DND-41 (cell line): Measurements from ENCODE around the gene MLYCD.

Source experiments
- ATAC-seq: fragments of 200-7000 bp; cut with Tn5 transposase; 3 replicates; pipeline ENCODE4 v1.9.1; 2021; ENCODE audit warnings: low read depth; ENCODE audit not compliant: insufficient read depth
- DNase-seq: peaks from one replicate; pipeline ENCODE4 v3.0.0-alpha.2; 2020
- H2AFZ ChIP-seq: 2 replicates; pipeline ENCODE4 v1.6.0; 2012; ENCODE audit warnings: low read depth, low read length
- H3K27ac ChIP-seq: 2 replicates; pipeline ENCODE4 v1.5.1; 2012; ENCODE audit warnings: low read length, inconsistent platforms
- H3K27me3 ChIP-seq: fragments of 200-600 bp; sonication (generic); 2 replicates; pipeline ENCODE4 v1.6.0; 2012; ENCODE audit warnings: low read length, mild to moderate bottlenecking, inconsistent platforms; ENCODE audit not compliant: insufficient read depth, poor library complexity
- H3K36me3 ChIP-seq: 2 replicates; pipeline ENCODE4 v1.5.1; 2012; ENCODE audit warnings: low read length, inconsistent platforms; ENCODE audit not compliant: insufficient read depth
- H3K4me1 ChIP-seq: 2 replicates; pipeline ENCODE4 v1.5.1; 2012; ENCODE audit warnings: mild to moderate bottlenecking, low read length; ENCODE audit not compliant: insufficient read depth
- H3K4me2 ChIP-seq: 2 replicates; pipeline ENCODE4 v1.6.0; 2012; ENCODE audit warnings: mild to moderate bottlenecking, moderate library complexity, low read length, inconsistent platforms; ENCODE audit not compliant: insufficient read depth
- H3K4me3 ChIP-seq, 2 experiments: fragments of 200-600 bp in 1 of 2; shearing (Covaris generic) in 1 of 2; 2 replicates each; pipeline ENCODE4 v1.5.1; 2012 to 2016; ENCODE audit warnings: inconsistent platforms in 2 of 2, low read length in 2 of 2, mild to moderate bottlenecking in 2 of 2, low read depth in 1 of 2, moderate library complexity in 1 of 2
- H3K79me2 ChIP-seq: 2 replicates; pipeline ENCODE4 v1.6.0; 2012; ENCODE audit warnings: low read length, inconsistent platforms; ENCODE audit not compliant: insufficient read depth
- H3K9ac ChIP-seq: 2 replicates; pipeline ENCODE4 v1.6.0; 2012; ENCODE audit warnings: low read depth, mild to moderate bottlenecking, inconsistent platforms, low read length, moderate library complexity
- H3K9me3 ChIP-seq: 2 replicates; pipeline ENCODE4 v1.5.1; 2012; ENCODE audit warnings: low read length, moderate library complexity, mild to moderate bottlenecking, inconsistent platforms; ENCODE audit not compliant: insufficient read depth, severe bottlenecking
- H4K20me1 ChIP-seq: 2 replicates; pipeline ENCODE4 v1.6.0; 2012; ENCODE audit warnings: low read length; ENCODE audit not compliant: insufficient read depth
- EZH2 ChIP-seq: IDR thresholded peaks from 3 replicates; pipeline ENCODE4 v1.6.1; 2012; ENCODE audit warnings: borderline replicate concordance, low read depth, mild to moderate bottlenecking, moderate library complexity, low read length, inconsistent platforms; ENCODE audit not compliant: severe bottlenecking
- TF ChIP-seq, protein P1 (sequence below): IDR thresholded peaks from 2 replicates; pipeline ENCODE4 v1.5.1; 2012; ENCODE audit warnings: borderline replicate concordance, low read length, moderate library complexity, mild to moderate bottlenecking; ENCODE audit not compliant: poor library complexity, severe bottlenecking; ENCODE audit errors: extremely low read depth

MLYCD gene

DNA sequence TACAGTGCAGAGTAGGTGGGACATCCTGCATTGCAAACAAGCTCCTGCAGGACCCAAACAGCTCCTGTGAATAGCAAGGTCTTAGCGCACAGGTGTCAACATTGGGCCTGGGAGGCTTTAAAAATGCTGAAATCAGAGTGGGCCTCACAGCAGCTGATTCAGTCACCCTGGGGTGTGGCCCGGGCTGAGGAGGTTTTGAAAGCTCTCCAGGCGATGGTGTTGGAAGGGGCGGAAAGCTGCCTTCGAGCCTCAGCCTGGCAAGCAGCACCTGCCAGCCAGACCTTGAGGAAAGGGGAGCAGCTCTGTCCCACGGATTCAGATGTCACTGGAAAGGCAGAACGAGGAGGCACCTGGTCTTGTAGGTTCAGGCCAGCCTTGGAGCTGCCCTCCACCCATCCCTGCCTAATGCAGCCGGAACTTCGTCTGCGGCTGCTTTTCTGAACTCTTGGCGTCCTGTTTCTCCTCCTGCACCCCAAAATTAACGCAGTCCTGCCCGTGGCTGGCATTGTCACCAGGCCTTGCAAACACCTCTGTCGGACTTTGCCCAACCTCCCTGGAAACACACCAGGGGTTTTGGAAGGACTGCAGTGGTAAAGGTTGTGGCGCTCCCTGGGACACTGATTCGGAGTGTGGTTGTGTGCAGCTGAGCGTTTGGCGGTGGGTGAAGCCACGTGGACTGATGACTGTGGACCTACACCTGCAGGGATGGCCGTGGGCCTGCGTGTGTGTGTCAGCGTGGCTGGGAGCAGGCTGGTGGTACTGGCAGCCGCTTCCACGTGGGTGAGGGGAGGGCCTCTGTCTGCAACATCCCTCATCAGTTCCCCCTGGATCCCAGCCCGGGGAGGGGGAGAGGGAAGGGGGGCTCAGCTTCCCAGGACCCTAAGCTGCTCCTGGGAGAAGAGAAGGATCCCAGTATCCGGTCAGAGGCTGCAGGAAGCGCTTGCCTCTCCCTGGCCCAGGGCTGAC lies 72.5 kb downstream of the MLYCD start:
- TF ChIP-seq, protein P1, sequence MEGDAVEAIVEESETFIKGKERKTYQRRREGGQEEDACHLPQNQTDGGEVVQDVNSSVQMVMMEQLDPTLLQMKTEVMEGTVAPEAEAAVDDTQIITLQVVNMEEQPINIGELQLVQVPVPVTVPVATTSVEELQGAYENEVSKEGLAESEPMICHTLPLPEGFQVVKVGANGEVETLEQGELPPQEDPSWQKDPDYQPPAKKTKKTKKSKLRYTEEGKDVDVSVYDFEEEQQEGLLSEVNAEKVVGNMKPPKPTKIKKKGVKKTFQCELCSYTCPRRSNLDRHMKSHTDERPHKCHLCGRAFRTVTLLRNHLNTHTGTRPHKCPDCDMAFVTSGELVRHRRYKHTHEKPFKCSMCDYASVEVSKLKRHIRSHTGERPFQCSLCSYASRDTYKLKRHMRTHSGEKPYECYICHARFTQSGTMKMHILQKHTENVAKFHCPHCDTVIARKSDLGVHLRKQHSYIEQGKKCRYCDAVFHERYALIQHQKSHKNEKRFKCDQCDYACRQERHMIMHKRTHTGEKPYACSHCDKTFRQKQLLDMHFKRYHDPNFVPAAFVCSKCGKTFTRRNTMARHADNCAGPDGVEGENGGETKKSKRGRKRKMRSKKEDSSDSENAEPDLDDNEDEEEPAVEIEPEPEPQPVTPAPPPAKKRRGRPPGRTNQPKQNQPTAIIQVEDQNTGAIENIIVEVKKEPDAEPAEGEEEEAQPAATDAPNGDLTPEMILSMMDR: no peak
- no peak for TF ChIP-seq EZH2
- H3K27me3 ChIP-seq: no peaks in the 10 kb centered on the region
- no peaks in the 10 kb centered on the region for H3K4me1 ChIP-seq

DNA sequence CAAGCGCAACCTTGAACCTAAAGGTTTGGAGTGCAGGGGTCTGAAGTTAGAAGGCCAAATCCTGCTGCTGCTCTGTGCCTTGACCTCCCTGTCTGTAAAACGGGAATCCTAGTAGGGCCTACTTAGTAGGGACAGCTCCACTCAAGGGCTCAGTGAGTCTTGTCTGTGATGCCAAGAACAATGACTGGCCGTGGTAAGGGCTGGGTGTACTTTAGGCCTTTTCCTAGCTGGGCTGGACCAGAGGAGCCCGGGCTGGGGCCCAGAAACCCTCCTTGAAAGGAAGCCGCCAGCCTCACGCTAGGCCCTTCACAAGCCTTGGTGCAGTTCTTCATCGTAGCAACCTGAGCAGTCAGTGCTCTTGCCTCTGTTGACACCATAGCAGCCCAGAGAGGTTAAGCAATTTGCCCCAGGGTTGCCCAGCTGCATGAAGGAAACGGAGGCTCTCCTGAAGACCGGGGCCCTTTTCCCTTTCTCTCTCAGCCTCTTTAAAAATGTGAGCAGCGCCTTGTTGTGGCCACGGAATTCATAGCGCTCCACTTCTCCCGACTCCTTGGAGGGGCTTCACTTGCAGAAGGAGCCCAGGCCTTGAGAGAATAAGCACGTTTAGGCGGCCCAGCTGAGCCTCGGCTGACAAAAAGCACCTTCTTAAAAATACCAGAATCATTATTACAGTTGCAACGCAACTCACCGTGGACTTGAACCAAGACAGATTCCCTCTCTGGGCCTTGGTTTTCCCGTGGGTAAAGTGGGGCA lies 73.5 kb downstream of the MLYCD start:
- Histone ChIP-seq H3K27me3 (no peaks in the 10 kb centered on the region), H4K20me1 (no peaks in the 10 kb centered on the region; the same call in 1 of the 2 replicates), H2AFZ (no peak overlapping the region), H3K9me3 (no peaks in the 10 kb centered on the region), H3K4me3 (no peak overlapping the region), H3K9ac (no peak overlapping the region), H3K4me2 (no peak overlapping the region), H3K27ac (no peak overlapping the region), H3K79me2 (no peaks in the 10 kb centered on the region), H3K36me3 (no peaks in the 10 kb centered on the region), H3K4me1 (no peaks in the 10 kb centered on the region)
- ATAC-seq: no peak
- no peak for TF ChIP-seq EZH2
- DNase-seq: no peak

More for the DNA sequence above, 72.5 kb downstream of the MLYCD start:
- Histone ChIP-seq H3K27ac (no peak overlapping the region), H3K4me2 (no peak overlapping the region), H4K20me1 (no peaks in the 10 kb centered on the region; the same call in 1 of the 2 replicates), H3K9ac (no peak overlapping the region), H3K79me2 (no peaks in the 10 kb centered on the region), H3K9me3 (no peaks in the 10 kb centered on the region), H2AFZ (no peak overlapping the region), H3K36me3 (no peaks in the 10 kb centered on the region), H3K4me3 (no peak overlapping the region)
- DNase-seq (no peak), ATAC-seq (no peak)

DNA sequence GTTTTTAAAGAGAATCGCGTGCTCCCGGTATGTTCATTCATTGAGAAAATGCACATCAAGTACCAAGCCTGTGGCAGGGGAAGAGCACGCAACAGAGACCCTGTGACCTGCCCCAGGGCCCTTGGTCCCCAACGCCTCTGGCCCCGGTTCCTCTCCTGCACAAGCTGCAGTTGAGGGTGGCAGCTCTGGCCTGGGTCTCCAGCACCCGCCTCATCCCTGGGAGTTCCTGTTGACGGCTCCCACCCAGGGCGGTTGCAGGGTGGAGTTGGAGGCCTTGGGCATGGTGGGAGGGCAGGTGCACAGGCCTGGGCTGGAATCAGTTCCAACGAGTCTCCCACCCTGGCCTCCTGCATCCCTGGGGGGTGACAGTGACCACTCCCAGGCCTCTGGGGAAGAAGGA lies 74.2 kb downstream of the MLYCD start:
- H3K79me2 ChIP-seq: no peaks in the 10 kb centered on the region
- H3K36me3 ChIP-seq: no peaks in the 10 kb centered on the region
- TF ChIP-seq, protein P1: no peak
- no peak overlapping the region for H3K27ac ChIP-seq
- H3K4me2 ChIP-seq: no peak overlapping the region
- no peak overlapping the region for H3K9ac ChIP-seq
- no peak overlapping the region for H3K4me3 ChIP-seq
- no peaks in the 10 kb centered on the region; the same call in 1 of the 2 replicates for H4K20me1 ChIP-seq
- no peak for DNase-seq
- no peak for ATAC-seq
- H3K9me3 ChIP-seq: no peaks in the 10 kb centered on the region
- no peaks in the 10 kb centered on the region for H3K4me1 ChIP-seq
- no peaks in the 10 kb centered on the region for H3K27me3 ChIP-seq
- H2AFZ ChIP-seq: no peak overlapping the region
